HCT116 (cell line): Measurements from ENCODE around the gene PLEK2. TPM values are rescaled to one million over a fixed set of nuclear protein-coding genes. Genes with fewer than 3 reads are reported as not detected.

Experiments used
- ATAC-seq: fragments of 200-7000 bp; cut with Tn5 transposase; 2 replicates; pipeline ENCODE4 v1.9.1; 2020; ENCODE audit warnings: mild to moderate bottlenecking, moderate library complexity
- BruUV-seq: library from RNA; stranded (reverse); fragments of 400-500 nt; replicated peaks from 2 replicates; lab custom pipeline; 2021; lab: Mats Ljungman, UMichigan
- CTCF ChIA-PET: fragments of 300-600 bp; sonication (Branson Sonifier 250); formaldehyde crosslinking; loops from one replicate; lab custom pipeline; 2021; ENCODE audit warnings: antibody characterized with exemption; lab: Charles Lee
- POLR2A ChIA-PET: fragments of 300-600, 350-600 bp; sonication (Branson Sonifier 250); formaldehyde crosslinking; loops from one replicate; lab custom pipeline; 2021; ENCODE audit warnings: antibody characterized with exemption; lab: Charles Lee
- RAD21 ChIA-PET, 2 experiments: fragments of 300-600 bp; sonication (Branson Sonifier 250); formaldehyde crosslinking; loops; one replicate each; lab custom pipeline; 2023; ENCODE audit warnings: low total read pairs in 2 of 2; ENCODE audit not compliant: uncharacterized antibody in 2 of 2, unreplicated experiment in 2 of 2, low non-redundant PET in 1 of 2; lab: Charles Lee
- DNase-seq: peaks from one replicate; pipeline ENCODE4 v3.0.0-alpha.2; 2010; ENCODE audit warnings: low read depth, low spot score
- H2AFZ ChIP-seq: fragments of 200-600 bp; shearing (Covaris generic), sonication (generic); 2 replicates; pipeline ENCODE4 v1.6.1; 2017; ENCODE audit warnings: low read depth, mixed run types, mixed read lengths, antibody characterized with exemption, low read length; ENCODE audit not compliant: poor library complexity, severe bottlenecking
- H3K27ac ChIP-seq: 2 replicates; pipeline ENCODE4 v1.5.1; 2012; ENCODE audit warnings: low read depth, low read length
- H3K27me3 ChIP-seq: fragments of 200-600 bp; sonication (generic); 2 replicates; pipeline ENCODE4 v1.6.1; 2016; ENCODE audit warnings: mixed run types, low read length, mixed read lengths; ENCODE audit not compliant: insufficient read depth
- H3K36me3 ChIP-seq, 2 experiments: fragments of 200-500 bp in 1 of 2; fragments of 200-600 bp in 1 of 2; sonication (Bioruptor generic) in 1 of 2; sonication (generic) in 1 of 2; 2 replicates each; pipeline versions ENCODE4 v1.5.1 to v1.6.1; 2014 to 2016; ENCODE audit warnings: low read length in 2 of 2, inconsistent platforms in 1 of 2, mixed read lengths in 1 of 2, mixed run types in 1 of 2; ENCODE audit not compliant: insufficient read depth in 2 of 2, control insufficient read depth in 1 of 2
- H3K4me1 ChIP-seq, 2 experiments: fragments of 200-600 bp in 1 of 2; sonication (generic) in 1 of 2; 2 replicates each; pipeline versions ENCODE4 v1.5.1 to v1.6.1; 2012 to 2017; ENCODE audit warnings: low read length in 2 of 2, inconsistent platforms in 1 of 2, mild to moderate bottlenecking in 1 of 2, mixed read lengths in 1 of 2, mixed run types in 1 of 2, moderate library complexity in 1 of 2; ENCODE audit not compliant: insufficient read depth in 2 of 2, control insufficient read depth in 1 of 2
- H3K4me2 ChIP-seq: fragments of 200-600 bp; sonication (generic); 2 replicates; pipeline ENCODE4 v1.6.1; 2017; ENCODE audit warnings: mixed run types, low read length, mixed read lengths
- H3K4me3 ChIP-seq, 2 experiments: fragments of 200-600 bp in 1 of 2; sonication (generic) in 1 of 2; replicated peaks in 1 of 2; 2 replicates each; pipeline ENCODE4 v1.5.1; 2011 to 2016; ENCODE audit warnings: low read length in 2 of 2, control low read depth in 1 of 2, low read depth in 1 of 2, mild to moderate bottlenecking in 1 of 2, mixed read lengths in 1 of 2, mixed run types in 1 of 2
- H3K79me2 ChIP-seq: fragments of 200-600 bp; sonication (generic); 2 replicates; pipeline ENCODE4 v1.6.1; 2017; ENCODE audit warnings: mild to moderate bottlenecking, mixed run types, low read length, moderate library complexity, mixed read lengths; ENCODE audit not compliant: insufficient read depth
- H3K9ac ChIP-seq: fragments of 200-600 bp; sonication (generic); 2 replicates; pipeline ENCODE4 v1.6.1; 2016; ENCODE audit warnings: low read length, mixed read lengths
- H3K9me2 ChIP-seq: fragments of 200-600 bp; sonication (generic), shearing (Covaris generic); 2 replicates; pipeline ENCODE4 v1.6.1; 2017; ENCODE audit warnings: mixed run types, mild to moderate bottlenecking, moderate library complexity; ENCODE audit not compliant: insufficient read depth
- H3K9me3 ChIP-seq, 2 experiments: fragments of 200-500 bp in 1 of 2; fragments of 200-600 bp in 1 of 2; sonication (Bioruptor generic) in 1 of 2; sonication (generic) in 1 of 2; 2 replicates each; pipeline ENCODE4 v1.6.1; 2014 to 2017; ENCODE audit warnings: low read length in 2 of 2, mixed read lengths in 2 of 2, inconsistent platforms in 1 of 2, low read depth in 1 of 2, mild to moderate bottlenecking in 1 of 2, mixed run types in 1 of 2, moderate library complexity in 1 of 2; ENCODE audit not compliant: control insufficient read depth in 1 of 2, insufficient read depth in 1 of 2
- H4K20me1 ChIP-seq: fragments of 200-600 bp; sonication (generic), shearing (Covaris generic); 2 replicates; pipeline ENCODE4 v1.6.1; 2017; ENCODE audit warnings: mixed run types, mild to moderate bottlenecking, moderate library complexity; ENCODE audit not compliant: insufficient read depth
- CBX3 ChIP-seq: IDR thresholded peaks from 2 replicates; pipeline ENCODE4 v1.6.1; 2012; ENCODE audit warnings: low read depth
- CEBPB ChIP-seq: IDR thresholded peaks from 2 replicates; pipeline ENCODE4 v1.6.1; 2012; ENCODE audit warnings: low read depth
- EGR1 ChIP-seq: IDR thresholded peaks from 2 replicates; pipeline ENCODE4 v1.6.1; 2012; ENCODE audit warnings: low read depth
- ELF1 ChIP-seq: IDR thresholded peaks from 2 replicates; pipeline ENCODE4 v1.6.1; 2012; ENCODE audit warnings: low read depth, borderline replicate concordance
- EZH2 ChIP-seq: fragments of 200-600 bp; sonication (generic); IDR thresholded peaks from 2 replicates; pipeline ENCODE4 v1.6.1; 2017; ENCODE audit warnings: antibody characterized with exemption, mixed run types
- EZH2phosphoT487 ChIP-seq: fragments of 200-600 bp; IDR thresholded peaks from 2 replicates; pipeline ENCODE4 v1.6.1; 2018; ENCODE audit warnings: antibody characterized with exemption, borderline replicate concordance
- JUND ChIP-seq: IDR thresholded peaks from 2 replicates; pipeline ENCODE4 v1.6.1; 2012
- POLR2A ChIP-seq: IDR thresholded peaks from 2 replicates; pipeline ENCODE4 v1.7.0; 2011; ENCODE audit warnings: borderline replicate concordance; ENCODE audit not compliant: insufficient read depth, insufficient read length; ENCODE audit errors: extremely low read depth
- POLR2AphosphoS5 ChIP-seq: IDR thresholded peaks from 2 replicates; pipeline ENCODE4 v1.6.1; 2011; ENCODE audit warnings: mild to moderate bottlenecking, low read depth, low read length, moderate library complexity
- RAD21 ChIP-seq: IDR thresholded peaks from 2 replicates; pipeline ENCODE4 v1.6.1; 2012; ENCODE audit warnings: low read depth, mild to moderate bottlenecking
- SIN3A ChIP-seq: IDR thresholded peaks from 2 replicates; pipeline ENCODE4 v1.6.1; 2012; ENCODE audit warnings: low read depth
- SP1 ChIP-seq: IDR thresholded peaks from 2 replicates; pipeline ENCODE4 v1.6.1; 2012; ENCODE audit warnings: low read depth
- SRF ChIP-seq: IDR thresholded peaks from 2 replicates; pipeline ENCODE4 v1.6.1; 2012; ENCODE audit warnings: low read depth
- TCF7L2 ChIP-seq: IDR thresholded peaks from 2 replicates; pipeline ENCODE4 v1.7.0; 2011; ENCODE audit warnings: borderline replicate concordance, inconsistent platforms; ENCODE audit not compliant: insufficient read depth, insufficient read length; ENCODE audit errors: extremely low read depth
- YY1 ChIP-seq: IDR thresholded peaks from 2 replicates; pipeline ENCODE4 v1.6.1; 2011; ENCODE audit warnings: low read length, low read depth, moderate library complexity, mild to moderate bottlenecking; ENCODE audit not compliant: insufficient replicate concordance; ENCODE audit errors: extremely low read depth
- ZFX ChIP-seq: fragments of 450-650 bp; IDR thresholded peaks from 2 replicates; pipeline ENCODE4 v1.6.1; 2017
- ZNF274 ChIP-seq: fragments of 200-500 bp; sonication (Bioruptor generic); IDR thresholded peaks from 2 replicates; pipeline ENCODE4 v1.6.1; 2014; ENCODE audit warnings: mild to moderate bottlenecking, low read depth, low read length, inconsistent platforms
- intact Hi-C: fragments of 100-400 bp; cut with micrococcal nuclease; formaldehyde crosslinking; loops from 2 replicates; pipeline ENCODE4 v1.10.0; 2022
- total RNA-seq: library from RNA; stranded (reverse); gene quantifications from one replicate; pipeline ENCODE4 v1.2.1, GENCODE V29; 2021; ENCODE audit not compliant: unreplicated experiment
- TF ChIP-seq, protein P1 (sequence below), 3 experiments: fragments of 200-600 bp in 1 of 3; sonication (generic) in 1 of 3; IDR thresholded peaks in 2 of 3; conservative IDR thresholded peaks in 1 of 3; 2 replicates each; pipeline ENCODE4 v1.5.1; 2012 to 2017; ENCODE audit warnings: low read depth in 2 of 3, low read length in 2 of 3, antibody characterized with exemption in 1 of 3, borderline replicate concordance in 1 of 3, control low read depth in 1 of 3, mild to moderate bottlenecking in 1 of 3, mixed read lengths in 1 of 3, mixed run types in 1 of 3, moderate library complexity in 1 of 3; ENCODE audit not compliant: insufficient read depth in 1 of 3
- TF ChIP-seq, protein P2 (sequence below): IDR thresholded peaks from 2 replicates; pipeline ENCODE4 v1.6.1; 2011; ENCODE audit warnings: mild to moderate bottlenecking, low read length, moderate library complexity; ENCODE audit not compliant: insufficient replicate concordance; ENCODE audit errors: extremely low read depth
- TF ChIP-seq, protein P3 (sequence below): IDR thresholded peaks from 2 replicates; pipeline ENCODE4 v1.6.1; 2012; ENCODE audit warnings: low read depth

The PLEK2 gene
- total RNA-seq, 1 experiment from 2014 or later = 67.6 TPM

DNA sequence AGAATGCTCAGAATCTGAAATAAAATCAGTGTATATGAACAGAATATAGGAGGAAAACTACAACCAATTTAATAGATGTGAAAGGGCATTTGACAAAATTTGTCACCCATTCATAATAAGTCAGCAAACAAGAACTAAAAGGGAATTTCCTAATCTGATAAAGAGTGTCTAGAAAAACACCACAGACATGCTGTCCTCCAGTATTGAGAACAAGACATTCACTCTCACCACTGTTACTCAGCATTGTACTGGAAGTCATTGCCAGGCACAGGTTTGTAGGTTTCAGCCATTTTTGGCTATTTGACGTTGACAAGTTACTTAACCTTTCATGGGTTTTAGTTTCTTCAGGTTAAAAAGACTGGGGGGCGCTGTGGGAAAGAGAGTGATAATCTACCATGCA lies 38.6 kb downstream of the PLEK2 start:
- CTCF ChIA-PET = no interaction called here
- intact Hi-C loops = no loop called here
- TF ChIP-seq ELF1 (no peak), ZNF274 (no peak), EGR1 (no peak), CBX3 (no peak), YY1 (no peak), POLR2AphosphoS5 (no peak), JUND (no peak), RAD21 (no peak), POLR2A (no peak), EZH2 (no peak), TCF7L2 (no peak), CEBPB (no peak), ZFX (no peak), EZH2phosphoT487 (no peak), SRF (no peak), SIN3A (no peak), SP1 (no peak)
- TF ChIP-seq, protein P1, sequence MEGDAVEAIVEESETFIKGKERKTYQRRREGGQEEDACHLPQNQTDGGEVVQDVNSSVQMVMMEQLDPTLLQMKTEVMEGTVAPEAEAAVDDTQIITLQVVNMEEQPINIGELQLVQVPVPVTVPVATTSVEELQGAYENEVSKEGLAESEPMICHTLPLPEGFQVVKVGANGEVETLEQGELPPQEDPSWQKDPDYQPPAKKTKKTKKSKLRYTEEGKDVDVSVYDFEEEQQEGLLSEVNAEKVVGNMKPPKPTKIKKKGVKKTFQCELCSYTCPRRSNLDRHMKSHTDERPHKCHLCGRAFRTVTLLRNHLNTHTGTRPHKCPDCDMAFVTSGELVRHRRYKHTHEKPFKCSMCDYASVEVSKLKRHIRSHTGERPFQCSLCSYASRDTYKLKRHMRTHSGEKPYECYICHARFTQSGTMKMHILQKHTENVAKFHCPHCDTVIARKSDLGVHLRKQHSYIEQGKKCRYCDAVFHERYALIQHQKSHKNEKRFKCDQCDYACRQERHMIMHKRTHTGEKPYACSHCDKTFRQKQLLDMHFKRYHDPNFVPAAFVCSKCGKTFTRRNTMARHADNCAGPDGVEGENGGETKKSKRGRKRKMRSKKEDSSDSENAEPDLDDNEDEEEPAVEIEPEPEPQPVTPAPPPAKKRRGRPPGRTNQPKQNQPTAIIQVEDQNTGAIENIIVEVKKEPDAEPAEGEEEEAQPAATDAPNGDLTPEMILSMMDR (IDR thresholded peaks at IDR 0.05 in 2 of 3, conservative IDR thresholded peaks at IDR 0.05 in 1 of 3; ENCODE audit: borderline replicate concordance in 1 of 3, insufficient read depth in 1 of 3, low read depth in 2 of 3, low read length in 2 of 3) = no peak
- TF ChIP-seq, protein P2, sequence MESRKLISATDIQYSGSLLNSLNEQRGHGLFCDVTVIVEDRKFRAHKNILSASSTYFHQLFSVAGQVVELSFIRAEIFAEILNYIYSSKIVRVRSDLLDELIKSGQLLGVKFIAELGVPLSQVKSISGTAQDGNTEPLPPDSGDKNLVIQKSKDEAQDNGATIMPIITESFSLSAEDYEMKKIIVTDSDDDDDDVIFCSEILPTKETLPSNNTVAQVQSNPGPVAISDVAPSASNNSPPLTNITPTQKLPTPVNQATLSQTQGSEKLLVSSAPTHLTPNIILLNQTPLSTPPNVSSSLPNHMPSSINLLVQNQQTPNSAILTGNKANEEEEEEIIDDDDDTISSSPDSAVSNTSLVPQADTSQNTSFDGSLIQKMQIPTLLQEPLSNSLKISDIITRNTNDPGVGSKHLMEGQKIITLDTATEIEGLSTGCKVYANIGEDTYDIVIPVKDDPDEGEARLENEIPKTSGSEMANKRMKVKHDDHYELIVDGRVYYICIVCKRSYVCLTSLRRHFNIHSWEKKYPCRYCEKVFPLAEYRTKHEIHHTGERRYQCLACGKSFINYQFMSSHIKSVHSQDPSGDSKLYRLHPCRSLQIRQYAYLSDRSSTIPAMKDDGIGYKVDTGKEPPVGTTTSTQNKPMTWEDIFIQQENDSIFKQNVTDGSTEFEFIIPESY = no peak
- TF ChIP-seq, protein P3, sequence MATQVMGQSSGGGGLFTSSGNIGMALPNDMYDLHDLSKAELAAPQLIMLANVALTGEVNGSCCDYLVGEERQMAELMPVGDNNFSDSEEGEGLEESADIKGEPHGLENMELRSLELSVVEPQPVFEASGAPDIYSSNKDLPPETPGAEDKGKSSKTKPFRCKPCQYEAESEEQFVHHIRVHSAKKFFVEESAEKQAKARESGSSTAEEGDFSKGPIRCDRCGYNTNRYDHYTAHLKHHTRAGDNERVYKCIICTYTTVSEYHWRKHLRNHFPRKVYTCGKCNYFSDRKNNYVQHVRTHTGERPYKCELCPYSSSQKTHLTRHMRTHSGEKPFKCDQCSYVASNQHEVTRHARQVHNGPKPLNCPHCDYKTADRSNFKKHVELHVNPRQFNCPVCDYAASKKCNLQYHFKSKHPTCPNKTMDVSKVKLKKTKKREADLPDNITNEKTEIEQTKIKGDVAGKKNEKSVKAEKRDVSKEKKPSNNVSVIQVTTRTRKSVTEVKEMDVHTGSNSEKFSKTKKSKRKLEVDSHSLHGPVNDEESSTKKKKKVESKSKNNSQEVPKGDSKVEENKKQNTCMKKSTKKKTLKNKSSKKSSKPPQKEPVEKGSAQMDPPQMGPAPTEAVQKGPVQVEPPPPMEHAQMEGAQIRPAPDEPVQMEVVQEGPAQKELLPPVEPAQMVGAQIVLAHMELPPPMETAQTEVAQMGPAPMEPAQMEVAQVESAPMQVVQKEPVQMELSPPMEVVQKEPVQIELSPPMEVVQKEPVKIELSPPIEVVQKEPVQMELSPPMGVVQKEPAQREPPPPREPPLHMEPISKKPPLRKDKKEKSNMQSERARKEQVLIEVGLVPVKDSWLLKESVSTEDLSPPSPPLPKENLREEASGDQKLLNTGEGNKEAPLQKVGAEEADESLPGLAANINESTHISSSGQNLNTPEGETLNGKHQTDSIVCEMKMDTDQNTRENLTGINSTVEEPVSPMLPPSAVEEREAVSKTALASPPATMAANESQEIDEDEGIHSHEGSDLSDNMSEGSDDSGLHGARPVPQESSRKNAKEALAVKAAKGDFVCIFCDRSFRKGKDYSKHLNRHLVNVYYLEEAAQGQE = no peak
- TF ChIP-seq, all 23 proteins: peak for 0
- no peaks in the 10 kb centered on the region for H3K27me3 ChIP-seq
- no peak overlapping the region for H3K9ac ChIP-seq
- H3K9me2 ChIP-seq = no peaks in the 10 kb centered on the region
- DNase-seq = no peak
- ChIA-PET RAD21 (no interaction called here), POLR2A (no interaction called here)
- H3K4me2 ChIP-seq = no peak overlapping the region
- H3K79me2 ChIP-seq = peaks cover 93% of the 10 kb centered on the region
- H4K20me1 ChIP-seq = peaks cover 18% of the 10 kb centered on the region; the same call in 1 of the 2 replicates
- ATAC-seq = no peak
- no peaks in the 10 kb centered on the region for H3K4me1 ChIP-seq
- no TSS peak for BruUV-seq
- no peak overlapping the region for H2AFZ ChIP-seq
- no peak overlapping the region for H3K4me3 ChIP-seq
- peaks cover 64 to 67% of the 10 kb centered on the region in 2 experiments for H3K36me3 ChIP-seq
- H3K9me3 ChIP-seq = no peaks in the 10 kb centered on the region
- no peak overlapping the region for H3K27ac ChIP-seq
